Panc1 (cell line): ENCODE measurements around the gene SGCA. TPM values are rescaled to one million over a fixed set of nuclear protein-coding genes. Genes with fewer than 3 reads are reported as not detected.

Experiments
- ATAC-seq: fragments of 200-7000 bp; cut with Tn5 transposase; 2 replicates; pipeline ENCODE4 v1.9.1; 2020; ENCODE audit warnings: mild to moderate bottlenecking, moderate library complexity
- BruUV-seq: library from RNA; stranded (reverse); fragments of 400-500 nt; replicated peaks from 2 replicates; lab custom pipeline; 2021; lab: Mats Ljungman, UMichigan
- CTCF ChIA-PET: fragments of 300-600 bp; sonication (Branson Sonifier 250); formaldehyde crosslinking; loops from one replicate; lab custom pipeline; 2022; ENCODE audit warnings: antibody characterized with exemption; lab: Charles Lee
- POLR2A ChIA-PET: fragments of 300-600 bp; sonication (Branson Sonifier 250); formaldehyde crosslinking; loops from one replicate; lab custom pipeline; 2022; ENCODE audit warnings: antibody characterized with exemption; lab: Charles Lee
- DNase-seq: peaks from one replicate; pipeline ENCODE4 v3.0.0-alpha.2; 2010; ENCODE audit warnings: low read depth, low spot score
- H3K27ac ChIP-seq: 2 replicates; pipeline ENCODE4 v1.5.1; 2011; ENCODE audit warnings: mild to moderate bottlenecking, low read length, inconsistent platforms
- H3K27me3 ChIP-seq: fragments of 200-500 bp; sonication (Bioruptor generic); 2 replicates; pipeline ENCODE4 v1.6.0; 2014; ENCODE audit warnings: low read length, inconsistent platforms; ENCODE audit not compliant: control insufficient read depth, insufficient read depth
- H3K36me3 ChIP-seq: fragments of 200-500 bp; sonication (Bioruptor generic); 2 replicates; pipeline ENCODE4 v1.5.1; 2014; ENCODE audit warnings: inconsistent platforms, mild to moderate bottlenecking, low read length, moderate library complexity; ENCODE audit not compliant: control insufficient read depth, insufficient read depth
- H3K4me1 ChIP-seq: 2 replicates; pipeline ENCODE4 v1.5.1; 2011; ENCODE audit warnings: inconsistent platforms, mild to moderate bottlenecking, low read length, moderate library complexity; ENCODE audit not compliant: control insufficient read depth, insufficient read depth
- H3K4me3 ChIP-seq, 2 experiments: 2 replicates each; pipeline ENCODE4 v1.5.1; 2011 to 2012; ENCODE audit warnings: low read depth in 2 of 2, low read length in 2 of 2, mild to moderate bottlenecking in 2 of 2, inconsistent platforms in 1 of 2, moderate library complexity in 1 of 2
- H3K9me3 ChIP-seq: fragments of 200-500 bp; sonication (Bioruptor generic); 2 replicates; pipeline ENCODE4 v1.5.1; 2014; ENCODE audit warnings: low read depth, mild to moderate bottlenecking, inconsistent platforms, low read length, moderate library complexity; ENCODE audit not compliant: control insufficient read depth, insufficient read depth
- CTCF ChIP-seq: fragments of 450-650 bp; IDR thresholded peaks from 2 replicates; pipeline ENCODE4 v1.5.1; 2017; ENCODE audit warnings: mild to moderate bottlenecking
- POLR2AphosphoS5 ChIP-seq: IDR thresholded peaks from 2 replicates; pipeline ENCODE4 v1.6.1; 2012; ENCODE audit warnings: mild to moderate bottlenecking, low read depth, low read length, moderate library complexity
- REST ChIP-seq, 2 experiments: IDR thresholded peaks; 2 replicates each; pipeline ENCODE4 v1.6.1; 2011 to 2012; ENCODE audit warnings: low read depth in 2 of 2, control low read depth in 1 of 2, low read length in 1 of 2, mild to moderate bottlenecking in 1 of 2, moderate library complexity in 1 of 2; ENCODE audit not compliant: insufficient read depth in 1 of 2
- SIN3A ChIP-seq: IDR thresholded peaks from 2 replicates; pipeline ENCODE4 v1.6.1; 2012; ENCODE audit warnings: low read depth, mild to moderate bottlenecking, low read length, moderate library complexity, borderline replicate concordance; ENCODE audit not compliant: insufficient read depth
- TCF7L2 ChIP-seq: IDR thresholded peaks from 2 replicates; pipeline ENCODE4 v1.6.1; 2011; ENCODE audit warnings: mild to moderate bottlenecking, low read depth, low read length, inconsistent platforms
- in situ Hi-C: cut with HindIII; loops from 2 replicates; pipeline ENCODE4 v1.10.0; 2016; ENCODE audit warnings: low sequenced_read_pairs, low pct_unique_long_range_greater_than_20kb
- intact Hi-C: fragments of 100-400 bp; cut with micrococcal nuclease; formaldehyde crosslinking; loops from one replicate; pipeline ENCODE4 v1.10.0; 2022; ENCODE audit not compliant: unreplicated experiment
- total RNA-seq: library from RNA; stranded (reverse); gene quantifications from one replicate; pipeline ENCODE4 v1.2.1, GENCODE V29; 2021; ENCODE audit not compliant: unreplicated experiment

Gene SGCA
- total RNA-seq, 1 experiment from 2014 or later: not detected

GRCh38 chr17:50152736-50153135, 13.1 kb upstream of the SGCA start:
- peak overlapping the region; percentile 100 for H3K27ac ChIP-seq
- no peak overlapping the region; a peak in 1 of 4 replicates for H3K4me3 ChIP-seq
- BruUV-seq: no TSS peak
- TF ChIP-seq SIN3A: no peak
- TF ChIP-seq REST (IDR thresholded peaks at IDR 0.05; ENCODE audit: insufficient read depth in 1 of 2, low read depth in 2 of 2, low read length in 1 of 2): no peak
- no peak for TF ChIP-seq POLR2AphosphoS5
- no peak for TF ChIP-seq TCF7L2
- no peak for TF ChIP-seq CTCF
- in situ Hi-C loops (no loop called here), intact Hi-C loops (no loop called here)
- peaks cover 43% of the 10 kb centered on the region for H3K4me1 ChIP-seq
- DNase-seq: no peak
- ATAC-seq: no peak
- H3K27me3 ChIP-seq: no peaks in the 10 kb centered on the region
- H3K36me3 ChIP-seq: peaks cover 15% of the 10 kb centered on the region; the same call in 1 of the 2 replicates
- CTCF ChIA-PET: interaction anchor here (0.5 to 1.6 kb wide), 2 partner anchors 9 to 53 kb away, joined by 8 to 11 read pairs; no protein-coding TSS in a partner anchor
- POLR2A ChIA-PET: no interaction called here
- H3K9me3 ChIP-seq: no peaks in the 10 kb centered on the region

GRCh38 chr17:50153650-50154575, 11.9 kb upstream of the SGCA start:
- Histone ChIP-seq H3K4me3 (no peak overlapping the region), H3K4me1 (peaks cover 43% of the 10 kb centered on the region), H3K9me3 (no peaks in the 10 kb centered on the region), H3K27me3 (no peaks in the 10 kb centered on the region), H3K27ac (peak overlapping the region; percentile 100), H3K36me3 (peaks cover 15% of the 10 kb centered on the region; the same call in 1 of the 2 replicates)
- no peak for ATAC-seq
- BruUV-seq: no TSS peak
- ChIA-PET POLR2A (interaction anchor here (0.5 kb wide), 1 partner anchor 342 kb away, joined by 4 read pairs; no protein-coding TSS in a partner anchor), CTCF (no interaction called here)
- intact Hi-C loops (no loop called here), in situ Hi-C loops (no loop called here)
- DNase-seq: no peak
- TF ChIP-seq POLR2AphosphoS5: no peak
- TF ChIP-seq SIN3A: no peak
- no peak for TF ChIP-seq TCF7L2
- no peak for TF ChIP-seq CTCF
- TF ChIP-seq REST (IDR thresholded peaks at IDR 0.05; ENCODE audit: insufficient read depth in 1 of 2, low read depth in 2 of 2, low read length in 1 of 2): no peak
